ENCODE measurements around the gene CIPC. TPM values are rescaled to one million over a fixed set of nuclear protein-coding genes. Genes with fewer than 3 reads are reported as not detected.

The CIPC gene
- total and polyA plus RNA-seq, 2 donors (not counting 1 experiment from before 2014, with no cell fraction given), result 13.3 to 47.0 TPM

DNA sequence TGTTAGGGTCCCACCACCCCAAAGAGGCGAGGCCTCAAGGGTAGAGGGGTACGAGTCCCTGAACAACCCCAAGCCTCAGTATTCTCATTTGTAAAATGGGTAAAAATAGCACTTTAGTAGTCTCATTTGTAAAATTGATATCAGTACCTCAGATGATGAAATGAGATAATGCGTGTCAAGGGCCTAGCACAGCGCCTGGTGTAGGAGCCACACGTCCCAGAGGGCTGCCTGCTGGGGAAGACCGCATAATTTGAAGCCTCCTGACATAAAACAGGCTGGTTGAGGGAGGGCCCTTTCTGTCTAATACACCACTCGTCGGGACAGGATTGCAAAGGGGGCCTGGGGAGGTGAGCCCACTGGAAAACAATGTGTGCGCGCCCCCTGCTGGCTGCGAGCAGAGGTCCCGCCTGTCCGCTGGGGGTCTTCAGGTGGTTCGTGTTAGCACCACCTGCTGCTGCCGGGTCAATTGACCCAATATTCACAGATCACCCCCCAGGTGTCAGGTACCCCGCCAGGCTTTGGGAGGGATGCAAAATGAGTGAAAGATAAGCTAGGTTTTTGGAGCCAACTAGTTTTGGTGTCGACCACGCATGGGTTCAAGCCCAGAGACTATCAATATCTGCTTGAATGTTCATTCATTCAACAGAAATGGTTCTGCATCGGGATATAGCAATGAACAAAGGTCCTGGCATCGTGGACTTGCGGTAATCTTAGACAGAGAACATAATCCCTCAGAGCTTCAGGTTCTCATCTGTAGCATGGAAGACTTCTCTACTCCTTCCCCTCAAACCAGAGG is 44.8 kb upstream of the CIPC start:
- peak; percentile 89 for DNase-seq
- Histone ChIP-seq H4K20me1 (ENCODE audit: control insufficient read depth, insufficient read depth, low read length, poor library complexity, severe bottlenecking) (no peaks in the 10 kb centered on the region), H3K4me3 (ENCODE audit: control extremely low read depth in 1 of 5, extremely low read depth in 1 of 5, insufficient read depth in 1 of 5, low read depth in 2 of 5, low read length in 4 of 5) (no peak overlapping the region), H3K4me2 (replicated peaks; ENCODE audit: low read depth, low read length, poor library complexity, severe bottlenecking) (peak overlapping the region; percentile 36), H3K79me2 (ENCODE audit: control insufficient read depth, insufficient read depth, low read length) (no peaks in the 10 kb centered on the region), H3K9me3 (ENCODE audit: control extremely low read depth in 1 of 3, control insufficient read depth in 2 of 3, insufficient read depth in 1 of 3, low read length in 2 of 3) (peaks cover 0 to 8% (median 0%) of the 10 kb centered on the region in 3 donors), H3K27me3 (replicated peaks in 1 of 4; ENCODE audit: control extremely low read depth in 1 of 4, control insufficient read depth in 3 of 4, insufficient read depth in 4 of 4, low read length in 3 of 4) (no peaks in the 10 kb centered on the region), H3K27ac (ENCODE audit: low read length in 2 of 2) (no peak overlapping the region), H3K36me3 (replicated peaks in 1 of 2; ENCODE audit: control extremely low read depth in 1 of 2, control insufficient read depth in 1 of 2, extremely low read depth in 1 of 2, insufficient read depth in 2 of 2, low read length in 1 of 2) (no peaks in the 10 kb centered on the region), H3K9ac (ENCODE audit: low read length) (no peak overlapping the region), H2AFZ (ENCODE audit: insufficient read depth, low read depth, low read length, poor library complexity, severe bottlenecking) (no peak overlapping the region), H3K4me1 (ENCODE audit: control insufficient read depth in 2 of 2, insufficient read depth in 2 of 2, low read length in 2 of 2) (peaks cover 11 to 15% of the 10 kb centered on the region in 2 donors)
- intact Hi-C loops (cut with micrococcal nuclease), result loop anchor here (1.0 kb wide), 8 partner anchors 15 to 181 kb away; no protein-coding TSS in a partner anchor
- TF ChIP-seq, protein P1, sequence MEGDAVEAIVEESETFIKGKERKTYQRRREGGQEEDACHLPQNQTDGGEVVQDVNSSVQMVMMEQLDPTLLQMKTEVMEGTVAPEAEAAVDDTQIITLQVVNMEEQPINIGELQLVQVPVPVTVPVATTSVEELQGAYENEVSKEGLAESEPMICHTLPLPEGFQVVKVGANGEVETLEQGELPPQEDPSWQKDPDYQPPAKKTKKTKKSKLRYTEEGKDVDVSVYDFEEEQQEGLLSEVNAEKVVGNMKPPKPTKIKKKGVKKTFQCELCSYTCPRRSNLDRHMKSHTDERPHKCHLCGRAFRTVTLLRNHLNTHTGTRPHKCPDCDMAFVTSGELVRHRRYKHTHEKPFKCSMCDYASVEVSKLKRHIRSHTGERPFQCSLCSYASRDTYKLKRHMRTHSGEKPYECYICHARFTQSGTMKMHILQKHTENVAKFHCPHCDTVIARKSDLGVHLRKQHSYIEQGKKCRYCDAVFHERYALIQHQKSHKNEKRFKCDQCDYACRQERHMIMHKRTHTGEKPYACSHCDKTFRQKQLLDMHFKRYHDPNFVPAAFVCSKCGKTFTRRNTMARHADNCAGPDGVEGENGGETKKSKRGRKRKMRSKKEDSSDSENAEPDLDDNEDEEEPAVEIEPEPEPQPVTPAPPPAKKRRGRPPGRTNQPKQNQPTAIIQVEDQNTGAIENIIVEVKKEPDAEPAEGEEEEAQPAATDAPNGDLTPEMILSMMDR (IDR thresholded peaks at IDR 0.05), result peak; percentile 95
- no peak for TF ChIP-seq EZH2 (IDR thresholded peaks at IDR 0.05; ENCODE audit: borderline replicate concordance, insufficient read depth, low read depth, low read length, poor library complexity, severe bottlenecking)
- ChIA-PET POLR2A (interaction anchor here (1.0 to 1.4 kb wide), 3 partner anchors 26 to 177 kb away, joined by 4 to 9 read pairs (median 7); no protein-coding TSS in a partner anchor), CTCF (interaction anchor here (0.6 to 12.6 kb wide), 34 partner anchors 9 to 211 kb away, joined by 3 to 194 read pairs (median 4); partner anchors contain the start of gene IRF2BPL)
- Mint-ChIP-seq H3K4me3 (no peak overlapping the region), H3K9me3 (ENCODE audit: insufficient read depth) (no peaks in the 10 kb centered on the region), H3K4me1 (peaks cover 7% of the 10 kb centered on the region), H3K27ac (no peak overlapping the region), H3K27me3 (no peaks in the 10 kb centered on the region)
- ATAC-seq (ENCODE audit: low read depth), result peak; percentile 94
- 30% methylated on average over 15 of the region's 21 CpGs for WGBS (ENCODE audit: insufficient coverage)

DNA sequence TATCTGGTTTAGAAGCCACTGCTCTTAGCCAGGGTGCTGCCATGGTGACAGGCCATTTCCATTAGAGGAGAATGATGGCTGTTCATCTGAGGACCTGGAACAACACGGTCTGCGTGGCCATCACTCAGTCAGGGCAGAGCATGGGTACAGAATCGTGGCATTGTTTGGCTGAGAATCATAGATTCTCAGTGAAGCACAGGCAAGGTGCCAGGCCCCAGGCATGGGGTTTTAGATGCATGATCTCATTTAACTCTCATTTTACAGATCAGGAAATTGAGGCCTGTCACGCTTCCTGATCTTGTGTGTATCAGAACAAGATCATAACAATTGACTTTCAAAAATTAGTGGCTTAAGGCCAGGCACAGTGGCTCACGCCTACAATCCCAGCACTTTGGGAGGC is 42.8 kb upstream of the CIPC start:
- Mint-ChIP-seq H3K4me3 (no peak overlapping the region), H3K4me1 (peaks cover 7% of the 10 kb centered on the region), H3K27ac (no peak overlapping the region), H3K9me3 (ENCODE audit: insufficient read depth) (no peaks in the 10 kb centered on the region), H3K27me3 (no peaks in the 10 kb centered on the region)
- no peak overlapping the region for H3K27ac ChIP-seq (ENCODE audit: low read length in 2 of 2)
- no peaks in the 10 kb centered on the region for H4K20me1 ChIP-seq (ENCODE audit: control insufficient read depth, insufficient read depth, low read length, poor library complexity, severe bottlenecking)
- CTCF ChIA-PET, result interaction anchor here (0.8 to 12.6 kb wide), 11 partner anchors 12 to 256 kb away, joined by 3 to 194 read pairs (median 25); partner anchors contain the start of gene IRF2BPL
- no peaks in the 10 kb centered on the region for H3K27me3 ChIP-seq (replicated peaks in 1 of 4; ENCODE audit: control extremely low read depth in 1 of 4, control insufficient read depth in 3 of 4, insufficient read depth in 4 of 4, low read length in 3 of 4)
- H3K9me3 ChIP-seq (ENCODE audit: control extremely low read depth in 1 of 3, control insufficient read depth in 2 of 3, insufficient read depth in 1 of 3, low read length in 2 of 3), result peaks cover 0 to 8% (median 0%) of the 10 kb centered on the region in 3 donors
- no peak overlapping the region for H3K4me3 ChIP-seq (ENCODE audit: control extremely low read depth in 1 of 5, extremely low read depth in 1 of 5, insufficient read depth in 1 of 5, low read depth in 2 of 5, low read length in 4 of 5)
- 96% methylated on average over 3 of the region's 5 CpGs for WGBS (ENCODE audit: insufficient coverage)
- ATAC-seq (ENCODE audit: low read depth) (no peak), DNase-seq (no peak)
- intact Hi-C loops (cut with micrococcal nuclease), result no loop called here
- H2AFZ ChIP-seq (ENCODE audit: insufficient read depth, low read depth, low read length, poor library complexity, severe bottlenecking), result no peak overlapping the region
- no peak overlapping the region for H3K9ac ChIP-seq (ENCODE audit: low read length)
- no peaks in the 10 kb centered on the region for H3K79me2 ChIP-seq (ENCODE audit: control insufficient read depth, insufficient read depth, low read length)
- no peaks in the 10 kb centered on the region for H3K36me3 ChIP-seq (replicated peaks in 1 of 2; ENCODE audit: control extremely low read depth in 1 of 2, control insufficient read depth in 1 of 2, extremely low read depth in 1 of 2, insufficient read depth in 2 of 2, low read length in 1 of 2)
- TF ChIP-seq, protein P1 (IDR thresholded peaks at IDR 0.05), result no peak
- no peak for TF ChIP-seq EZH2 (IDR thresholded peaks at IDR 0.05; ENCODE audit: borderline replicate concordance, insufficient read depth, low read depth, low read length, poor library complexity, severe bottlenecking)
- no peak overlapping the region for H3K4me2 ChIP-seq (replicated peaks; ENCODE audit: low read depth, low read length, poor library complexity, severe bottlenecking)
- POLR2A ChIA-PET, result no interaction called here
- peaks cover 11 to 15% of the 10 kb centered on the region in 2 donors for H3K4me1 ChIP-seq (ENCODE audit: control insufficient read depth in 2 of 2, insufficient read depth in 2 of 2, low read length in 2 of 2)

Data from B cell (primary cell).